PFSK-1 (cell line): ENCODE measurements around the gene LMO7.

ENCODE experiments used
- FOXP2 ChIP-seq: optimal IDR thresholded peaks from 2 replicates; pipeline ENCODE3; 2011; ENCODE audit warnings: borderline replicate concordance, control low read depth, inconsistent platforms; ENCODE audit not compliant: insufficient read depth; ENCODE audit errors: extremely low read length, extremely low read depth
- POLR2AphosphoS5 ChIP-seq: IDR thresholded peaks from 2 replicates; pipeline ENCODE4 v1.6.1; 2012; ENCODE audit warnings: low read depth, mild to moderate bottlenecking, control low read depth, low read length, moderate library complexity
- SIN3A ChIP-seq: IDR thresholded peaks from 2 replicates; pipeline ENCODE4 v1.6.1; 2012; ENCODE audit warnings: mild to moderate bottlenecking, low read length, moderate library complexity, borderline replicate concordance; ENCODE audit not compliant: insufficient read depth
- TAF1 ChIP-seq: IDR thresholded peaks from 2 replicates; pipeline ENCODE4 v1.6.1; 2012; ENCODE audit warnings: low read length, control low read depth, borderline replicate concordance; ENCODE audit not compliant: insufficient read depth
- TF ChIP-seq, protein P1 (sequence below), 2 experiments: IDR thresholded peaks; 2 replicates each; pipeline versions ENCODE4 v1.6.1 to v1.8.0; 2011 to 2012; ENCODE audit warnings: low read depth in 2 of 2, low read length in 2 of 2, control low read depth in 1 of 2, inconsistent platforms in 1 of 2, mild to moderate bottlenecking in 1 of 2, moderate library complexity in 1 of 2; ENCODE audit not compliant: insufficient read depth in 1 of 2

The LMO7 gene

GRCh38 chr13:75800545-75800944, 164.4 kb downstream of the LMO7 start:
- TF ChIP-seq TAF1, result no peak
- TF ChIP-seq, protein P1, sequence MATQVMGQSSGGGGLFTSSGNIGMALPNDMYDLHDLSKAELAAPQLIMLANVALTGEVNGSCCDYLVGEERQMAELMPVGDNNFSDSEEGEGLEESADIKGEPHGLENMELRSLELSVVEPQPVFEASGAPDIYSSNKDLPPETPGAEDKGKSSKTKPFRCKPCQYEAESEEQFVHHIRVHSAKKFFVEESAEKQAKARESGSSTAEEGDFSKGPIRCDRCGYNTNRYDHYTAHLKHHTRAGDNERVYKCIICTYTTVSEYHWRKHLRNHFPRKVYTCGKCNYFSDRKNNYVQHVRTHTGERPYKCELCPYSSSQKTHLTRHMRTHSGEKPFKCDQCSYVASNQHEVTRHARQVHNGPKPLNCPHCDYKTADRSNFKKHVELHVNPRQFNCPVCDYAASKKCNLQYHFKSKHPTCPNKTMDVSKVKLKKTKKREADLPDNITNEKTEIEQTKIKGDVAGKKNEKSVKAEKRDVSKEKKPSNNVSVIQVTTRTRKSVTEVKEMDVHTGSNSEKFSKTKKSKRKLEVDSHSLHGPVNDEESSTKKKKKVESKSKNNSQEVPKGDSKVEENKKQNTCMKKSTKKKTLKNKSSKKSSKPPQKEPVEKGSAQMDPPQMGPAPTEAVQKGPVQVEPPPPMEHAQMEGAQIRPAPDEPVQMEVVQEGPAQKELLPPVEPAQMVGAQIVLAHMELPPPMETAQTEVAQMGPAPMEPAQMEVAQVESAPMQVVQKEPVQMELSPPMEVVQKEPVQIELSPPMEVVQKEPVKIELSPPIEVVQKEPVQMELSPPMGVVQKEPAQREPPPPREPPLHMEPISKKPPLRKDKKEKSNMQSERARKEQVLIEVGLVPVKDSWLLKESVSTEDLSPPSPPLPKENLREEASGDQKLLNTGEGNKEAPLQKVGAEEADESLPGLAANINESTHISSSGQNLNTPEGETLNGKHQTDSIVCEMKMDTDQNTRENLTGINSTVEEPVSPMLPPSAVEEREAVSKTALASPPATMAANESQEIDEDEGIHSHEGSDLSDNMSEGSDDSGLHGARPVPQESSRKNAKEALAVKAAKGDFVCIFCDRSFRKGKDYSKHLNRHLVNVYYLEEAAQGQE (IDR thresholded peaks at IDR 0.05; ENCODE audit: insufficient read depth in 1 of 2, low read depth in 2 of 2, low read length in 2 of 2), result no peak
- TF ChIP-seq SIN3A, result no peak
- no peak for TF ChIP-seq POLR2AphosphoS5
- TF ChIP-seq FOXP2, result no peak

- TF ChIP-seq, protein P1 (IDR thresholded peaks at IDR 0.05; ENCODE audit: insufficient read depth in 1 of 2, low read depth in 2 of 2, low read length in 2 of 2), result no peak
Observed at GRCh38 chr13:75801388-75801945, 165.3 kb downstream of the LMO7 start.

DNA sequence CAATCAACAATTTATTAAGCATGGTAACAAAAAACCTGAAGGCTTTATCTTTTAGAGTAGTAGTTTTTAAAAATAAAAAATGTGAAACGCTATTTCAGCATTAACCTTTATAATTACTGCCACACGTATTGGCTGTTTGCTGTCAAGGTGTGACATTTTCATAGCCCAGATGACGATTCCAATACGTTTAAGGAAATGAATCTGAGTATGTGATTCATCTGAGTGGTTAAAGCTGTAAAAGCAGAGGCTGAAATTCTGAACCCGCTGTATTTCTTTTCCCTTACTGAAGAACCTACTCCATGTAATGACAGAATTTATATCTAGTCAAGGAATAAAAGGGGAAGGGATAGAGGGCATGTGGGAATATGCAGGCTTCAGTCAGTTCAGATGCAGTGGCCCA, 166.0 kb downstream of the LMO7 start:
- no peak for TF ChIP-seq FOXP2
- TF ChIP-seq POLR2AphosphoS5, result no peak

DNA sequence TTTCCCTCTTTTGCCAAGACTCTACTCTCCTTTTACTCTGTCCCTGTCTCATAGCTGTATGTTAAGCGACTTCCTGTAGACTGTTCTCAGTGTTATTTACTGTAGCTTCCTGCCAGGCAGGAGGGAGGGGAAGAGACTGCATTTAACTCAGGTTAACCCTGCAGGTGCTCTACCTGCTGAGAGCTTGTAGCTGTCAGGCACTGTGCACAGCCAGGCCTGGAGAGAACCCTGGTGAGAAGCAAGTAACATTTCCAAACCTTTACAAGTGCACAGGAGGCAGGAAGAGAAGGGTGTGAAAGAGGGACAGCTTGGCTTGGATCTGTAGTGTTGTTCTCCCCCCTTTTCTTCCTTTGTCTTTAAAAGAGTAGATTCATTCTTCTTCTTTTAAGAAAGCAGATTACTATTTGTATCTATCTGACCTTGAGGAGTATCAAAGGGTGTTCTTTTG, 167.1 kb downstream of the LMO7 start:
- TF ChIP-seq, protein P1 (IDR thresholded peaks at IDR 0.05; ENCODE audit: insufficient read depth in 1 of 2, low read depth in 2 of 2, low read length in 2 of 2), result no peak
- TF ChIP-seq TAF1, result no peak
- no peak for TF ChIP-seq POLR2AphosphoS5
- no peak for TF ChIP-seq FOXP2
- no peak for TF ChIP-seq SIN3A

DNA sequence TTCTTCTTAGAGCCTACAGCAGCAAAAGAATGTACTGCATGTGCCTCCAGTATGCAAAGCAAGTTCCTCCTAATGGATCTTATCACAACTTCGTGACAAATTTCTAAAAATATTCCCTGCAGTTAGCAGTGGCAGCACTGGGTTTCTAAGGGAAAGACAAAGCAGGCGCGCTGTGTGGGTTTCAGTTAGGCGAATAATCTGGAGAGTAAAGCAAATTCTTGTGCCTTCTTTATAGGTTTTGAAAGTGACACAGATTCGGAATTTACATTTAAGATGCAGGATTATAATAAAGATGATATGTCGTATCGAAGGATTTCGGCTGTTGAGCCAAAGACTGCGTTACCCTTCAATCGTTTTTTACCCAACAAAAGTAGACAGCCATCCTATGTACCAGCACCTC, 167.9 kb downstream of the LMO7 start:
- TF ChIP-seq POLR2AphosphoS5, result no peak
- TF ChIP-seq, protein P1 (IDR thresholded peaks at IDR 0.05; ENCODE audit: insufficient read depth in 1 of 2, low read depth in 2 of 2, low read length in 2 of 2), result no peak
- no peak for TF ChIP-seq TAF1
- TF ChIP-seq FOXP2, result no peak
- TF ChIP-seq SIN3A, result no peak
